WI38 (cell line): ENCODE data around the gene CCDC142.
"Not testable (repeated sequence)": the region's sequence is repeated elsewhere in the genome, so short reads cannot be mapped to it uniquely, and the experiment has no call there.

Experiments used
- H3K4me3 ChIP-seq: 2 replicates; pipeline ENCODE4 v1.5.1; 2011; ENCODE audit warnings: low read depth, mild to moderate bottlenecking, control low read depth, low read length
- CTCF ChIP-seq: IDR thresholded peaks from 2 replicates; pipeline ENCODE4 v1.5.1; 2012; ENCODE audit warnings: low read depth, mild to moderate bottlenecking, control low read depth, low read length

CCDC142 gene

GRCh38 chr2:74464406-74464805, 18.4 kb downstream of the CCDC142 start:
- TF ChIP-seq CTCF, result no peak
- H3K4me3 ChIP-seq, result peak overlapping the region; percentile 88

GRCh38 chr2:74462786-74463105, 20.1 kb downstream of the CCDC142 start:
- TF ChIP-seq CTCF, result no peak
- no peak overlapping the region for H3K4me3 ChIP-seq

GRCh38 chr2:74462054-74462785, 20.6 kb downstream of the CCDC142 start:
- no peak overlapping the region for H3K4me3 ChIP-seq
- TF ChIP-seq CTCF, result no peak

- no peak for TF ChIP-seq CTCF
- no peak overlapping the region for H3K4me3 ChIP-seq
Observed at GRCh38 chr2:74461187-74462053, 21.4 kb downstream of the CCDC142 start.

- H3K4me3 ChIP-seq, result not testable (repeated sequence)
Observed at GRCh38 chr2:74460187-74460586, 22.6 kb downstream of the CCDC142 start.

- peak overlapping the region; percentile 79 for H3K4me3 ChIP-seq
Observed at GRCh38 chr2:74459503-74460118, 23.2 kb downstream of the CCDC142 start.

GRCh38 chr2:74458938-74459363, 23.8 kb downstream of the CCDC142 start:
- peak overlapping the region; percentile 79 for H3K4me3 ChIP-seq
- TF ChIP-seq CTCF, result no peak
